ENCODE results near the gene SLC12A4.

GRCh38 chr16:67963662-67964321, 4.6 kb downstream of the SLC12A4 start:
- no peak for TF ChIP-seq POLR2A (IDR thresholded peaks at IDR 0.05; ENCODE audit: low read depth, low read length)
- TF ChIP-seq TAF1 (IDR thresholded peaks at IDR 0.05; ENCODE audit: low read depth, low read length): no peak
- TF ChIP-seq POLR2AphosphoS5 (IDR thresholded peaks at IDR 0.05; ENCODE audit: low read depth, low read length): no peak
- no peak for TF ChIP-seq PAX5 (IDR thresholded peaks at IDR 0.05; ENCODE audit: insufficient read depth, low read length, severe bottlenecking)
- TF ChIP-seq SPI1 (IDR thresholded peaks at IDR 0.05; ENCODE audit: low read depth, low read length): no peak
- TF ChIP-seq POU2F2 (IDR thresholded peaks at IDR 0.05; ENCODE audit: low read depth, low read length): no peak
